K562 (cell line): ENCODE data around the gene PTPRE. TPM values are rescaled to one million over a fixed set of nuclear protein-coding genes. Genes with fewer than 3 reads are reported as not detected.

ENCODE experiments used
- ATAC-seq: fragments of 200-7000 bp; cut with Tn5 transposase; 3 replicates; pipeline ENCODE4 v1.9.1; 2020; ENCODE audit warnings: moderate library complexity
- BruUV-seq: library from RNA; stranded (reverse); fragments of 400-500 nt; replicated peaks from 2 replicates; lab custom pipeline; 2021; lab: Mats Ljungman, UMichigan
- CTCF ChIA-PET: fragments of 300-600 bp; formaldehyde crosslinking; extraction: SDS; loops from one replicate; lab custom pipeline; 2021; ENCODE audit warnings: low intra/inter-chr PET ratio; lab: Yijun Ruan, JAX
- POLR2A ChIA-PET: fragments of 300-600, 350-650 bp; sonication (Branson Sonifier 250); formaldehyde crosslinking; extraction: SDS; loops from one replicate; lab custom pipeline; 2021; ENCODE audit warnings: antibody characterized with exemption, inconsistent platforms; lab: Yijun Ruan, JAX
- DNase-seq, 4 experiments: peaks; one replicate each; pipeline versions ENCODE4 v3.0.0 to v3.0.0-alpha.2; 2011 to 2018; ENCODE audit warnings: low spot score in 3 of 4, mixed read lengths in 3 of 4; ENCODE audit errors: extremely low read depth in 1 of 4
- FAIRE-seq: peaks from 2 replicates; lab custom pipeline; 2011; peaks lifted over from hg19 to GRCh38; lab: Jason Lieb, UNC
- H2AFZ ChIP-seq: 2 replicates; pipeline ENCODE4 v1.6.0; 2011; ENCODE audit warnings: low read depth, low read length, control low read depth, inconsistent platforms
- H3K27ac ChIP-seq: fragments of 200-600 bp; 3 replicates; pipeline ENCODE4 v1.8.0; 2011; ENCODE audit warnings: low read depth, mild to moderate bottlenecking, control low read depth, inconsistent platforms, low read length, moderate library complexity, mixed read lengths; ENCODE audit errors: extremely low read depth
- H3K27me3 ChIP-seq, 2 experiments: fragments of 300-600 bp in 1 of 2; 2 replicates in 1 of 2; 3 replicates in 1 of 2; pipeline versions ENCODE4 v1.6.0 to v1.8.0; 2011; ENCODE audit warnings: inconsistent platforms in 2 of 2, low read length in 2 of 2, mild to moderate bottlenecking in 1 of 2, mixed read lengths in 1 of 2, moderate library complexity in 1 of 2; ENCODE audit not compliant: control insufficient read depth in 2 of 2, insufficient read depth in 2 of 2
- H3K36me3 ChIP-seq: fragments of 300-600 bp; 3 replicates; pipeline ENCODE4 v1.8.0; 2011; ENCODE audit warnings: mild to moderate bottlenecking, low read length, inconsistent platforms; ENCODE audit not compliant: control insufficient read depth, insufficient read depth
- H3K4me1 ChIP-seq, 2 experiments: fragments of 200-600 bp in 1 of 2; replicated peaks in 1 of 2; 2 replicates in 1 of 2; 3 replicates in 1 of 2; pipeline versions ENCODE4 v1.5.1 to v1.8.0; 2011; ENCODE audit warnings: inconsistent platforms in 2 of 2, low read length in 2 of 2, mild to moderate bottlenecking in 1 of 2, mixed read lengths in 1 of 2, moderate library complexity in 1 of 2; ENCODE audit not compliant: control insufficient read depth in 2 of 2, insufficient read depth in 2 of 2
- H3K4me2 ChIP-seq: 2 replicates; pipeline ENCODE4 v1.6.1; 2011; ENCODE audit warnings: low read length, control low read depth, inconsistent platforms, mixed read lengths; ENCODE audit not compliant: insufficient read depth
- H3K4me3 ChIP-seq: fragments of 200-600 bp; sonication (generic), shearing (Covaris generic); 2 replicates; pipeline ENCODE4 v1.5.1; 2016; ENCODE audit warnings: control low read depth, inconsistent platforms
- H3K79me2 ChIP-seq: fragments of 200-600 bp; 3 replicates; pipeline ENCODE4 v1.8.0; 2011; ENCODE audit warnings: low read length, inconsistent platforms; ENCODE audit not compliant: control insufficient read depth, insufficient read depth
- H3K9ac ChIP-seq, 2 experiments: 2 replicates each; pipeline versions ENCODE4 v1.6.0 to v1.6.1; 2011; ENCODE audit warnings: low read depth in 2 of 2, low read length in 2 of 2, control low read depth in 1 of 2, inconsistent platforms in 1 of 2, mild to moderate bottlenecking in 1 of 2, mixed read lengths in 1 of 2; ENCODE audit not compliant: insufficient read depth in 1 of 2
- H3K9me1 ChIP-seq: one replicate; pipeline ENCODE4 v1.6.0; 2011; ENCODE audit warnings: inconsistent platforms, mild to moderate bottlenecking, low read length, moderate library complexity; ENCODE audit not compliant: control insufficient read depth, insufficient read depth
- H3K9me3 ChIP-seq: replicated peaks from 2 replicates; pipeline ENCODE4 v1.5.1; 2011; ENCODE audit warnings: low read depth, low read length, inconsistent platforms; ENCODE audit not compliant: control insufficient read depth, insufficient read depth
- H4K20me1 ChIP-seq: replicated peaks from 2 replicates; pipeline ENCODE4 v1.6.1; 2011; ENCODE audit warnings: low read length, inconsistent platforms, mixed read lengths; ENCODE audit not compliant: control insufficient read depth, insufficient read depth
- C11orf30 ChIP-seq: fragments of 450-650 bp; IDR thresholded peaks from 2 replicates; pipeline ENCODE4 v1.6.1; 2016; ENCODE audit warnings: low read depth, mild to moderate bottlenecking
- CHD4 ChIP-seq: fragments of 200-600 bp; sonication (generic); IDR thresholded peaks from 3 replicates; pipeline ENCODE4 v1.6.1; 2012; ENCODE audit warnings: low read depth, mild to moderate bottlenecking, mixed read lengths, low read length, inconsistent platforms; ENCODE audit not compliant: insufficient read depth, insufficient replicate concordance, poor library complexity, severe bottlenecking
- MAFF ChIP-seq: IDR thresholded peaks from 2 replicates; pipeline ENCODE4 v1.6.1; 2012; ENCODE audit warnings: low read length, improper control_type of control experiment
- MAFG ChIP-seq: fragments of 450-650 bp; conservative IDR thresholded peaks from 2 replicates; pipeline ENCODE4 v1.6.1; 2016; ENCODE audit warnings: missing genetic modification characterization, missing compliant biosample characterization
- MAFK ChIP-seq: IDR thresholded peaks from 2 replicates; pipeline ENCODE4 v1.6.1; 2011; ENCODE audit warnings: low read length, improper control_type of control experiment
- ZEB2 ChIP-seq: fragments of 450-650 bp; IDR thresholded peaks from 2 replicates; pipeline ENCODE4 v1.6.1; 2016
- ZNF316 ChIP-seq: fragments of 450-650 bp; IDR thresholded peaks from 2 replicates; pipeline ENCODE4 v1.6.1; 2016
- WGBS: fragments of 100-300 bp; shearing (Covaris generic); methylation state at CpG from one replicate; pipeline ENCODE4 v1.1.6; 2016; ENCODE audit warnings: low coverage, mixed read lengths; ENCODE audit not compliant: insufficient coverage; ENCODE audit errors: missing lambda C conversion rate; 5-methylcytosine and 5-hydroxymethylcytosine counted together
- in situ Hi-C: fragments of 300-500 bp; cut with MboI; formaldehyde crosslinking; loops from 4 replicates; pipeline ENCODE4 v1.15.0; 2018; ENCODE audit warnings: inconsistent platforms, mixed read lengths
- intact Hi-C: fragments of 100-400 bp; cut with micrococcal nuclease; formaldehyde crosslinking; loops from 2 replicates; pipeline ENCODE4 v1.14.2; 2022
- polyA plus RNA-seq, 8 experiments: library from polyadenylated mRNA; depleted of rRNA in 4 of 8; stranded (reverse) in 5 of 8; unstranded in 3 of 8; fragments of >200 nt; fragmentation: Nextera tagmentation in 2 of 8; fragmentation: Illumina TruSeq in 1 of 8; extraction: Ambion mirVana in 2 of 8; extraction: Trizol in 1 of 8; gene quantifications; 2 replicates each; pipeline versions ENCODE4 v1.2.1 to v1.2.3, GENCODE V29; 2011 to 2014; ENCODE audit warnings: inconsistent platforms in 1 of 8, missing spikeins in 1 of 8
- total RNA-seq, 7 experiments: library from RNA; depleted of rRNA in 6 of 7; stranded (reverse); fragments of >200 nt in 6 of 7; fragmentation: Illumina TruSeq in 2 of 7; extraction: Trizol in 2 of 7; gene quantifications; 2 replicates each; pipeline versions ENCODE4 v1.2.1 to v1.2.3, GENCODE V29; 2011 to 2021; ENCODE audit warnings: low replicate concordance in 1 of 7

The PTPRE gene
- total and polyA plus RNA-seq, 9 of the 15 experiments (the other 6 are each of a cell fraction or from before 2014, with no cell fraction given): 0.01 to 0.13 (median 0.04) TPM; not detected in 4

GRCh38 chr10:128026615-128027300 is 119.9 kb downstream of the PTPRE start:
- H3K79me2 ChIP-seq: no peaks in the 10 kb centered on the region
- CTCF ChIA-PET: no interaction called here
- H3K4me1 ChIP-seq: no peaks in the 10 kb centered on the region
- H3K4me2 ChIP-seq: no peak overlapping the region
- BruUV-seq: no TSS peak
- 0% methylated on average over 4 of the region's 4 CpGs for WGBS
- H3K9me3 ChIP-seq: no peaks in the 10 kb centered on the region
- no peaks in the 10 kb centered on the region for H3K36me3 ChIP-seq
- no peak overlapping the region for H3K4me3 ChIP-seq
- no peaks in the 10 kb centered on the region for H3K9me1 ChIP-seq
- TF ChIP-seq C11orf30: peak; percentile 75
- TF ChIP-seq MAFF: peak; percentile 93
- peak; percentile 86 for TF ChIP-seq ZNF316
- no peak for TF ChIP-seq ZEB2
- TF ChIP-seq CHD4: no peak
- TF ChIP-seq MAFG (tag): peak; percentile 86
- TF ChIP-seq MAFK: peak; percentile 94
- no peak overlapping the region for H2AFZ ChIP-seq
- H4K20me1 ChIP-seq: no peaks in the 10 kb centered on the region
- no peak overlapping the region for H3K9ac ChIP-seq
- ATAC-seq (no peak), FAIRE-seq (no peak), DNase-seq (no peak)
- POLR2A ChIA-PET: no interaction called here
- no peak overlapping the region for H3K27ac ChIP-seq
- H3K27me3 ChIP-seq: peaks cover 0 to 41% of the 10 kb centered on the region in 2 experiments; a peak in 3 of 5 replicates
- in situ Hi-C loops: no loop called here
- intact Hi-C loops: no loop called here
